Lower leg skin (tissue), 3 donors: ENCODE measurements around the gene SLC25A23.

ENCODE experiments used
- POLR2A ChIP-seq, 2 donors: fragments of 450-650 bp; IDR thresholded peaks; one replicate each; pipeline ENCODE4 v1.6.1; 2016 to 2017; ENCODE audit warnings: antibody characterized with exemption in 2 of 2, mild to moderate bottlenecking in 1 of 2, moderate library complexity in 1 of 2
- TF ChIP-seq, protein P1 (sequence below), 3 donors: fragments of 450-650 bp; IDR thresholded peaks; one replicate each; pipeline ENCODE4 v1.5.1; 2016; ENCODE audit warnings: antibody characterized with exemption in 3 of 3, mild to moderate bottlenecking in 3 of 3, moderate library complexity in 2 of 3

DNA sequence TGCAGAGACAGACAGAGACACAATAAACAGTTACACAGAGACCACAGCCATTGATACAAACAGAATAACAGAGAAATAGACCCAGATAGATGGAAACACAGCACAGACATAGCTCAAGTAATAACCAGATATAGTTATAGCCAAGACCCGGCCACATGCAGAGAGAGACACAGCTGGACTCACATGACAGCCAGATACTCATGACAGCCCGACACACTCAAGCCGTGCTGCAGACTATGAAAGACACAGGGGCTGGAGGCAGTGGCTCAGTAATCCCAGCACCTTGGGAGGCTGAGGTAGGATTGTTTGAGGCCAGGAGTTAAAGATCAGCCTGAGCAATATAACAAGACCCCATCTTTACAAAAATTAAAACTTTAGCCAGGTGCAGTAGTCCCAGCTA is 23.6 kb upstream of the SLC25A23 start:
- TF ChIP-seq, protein P1, sequence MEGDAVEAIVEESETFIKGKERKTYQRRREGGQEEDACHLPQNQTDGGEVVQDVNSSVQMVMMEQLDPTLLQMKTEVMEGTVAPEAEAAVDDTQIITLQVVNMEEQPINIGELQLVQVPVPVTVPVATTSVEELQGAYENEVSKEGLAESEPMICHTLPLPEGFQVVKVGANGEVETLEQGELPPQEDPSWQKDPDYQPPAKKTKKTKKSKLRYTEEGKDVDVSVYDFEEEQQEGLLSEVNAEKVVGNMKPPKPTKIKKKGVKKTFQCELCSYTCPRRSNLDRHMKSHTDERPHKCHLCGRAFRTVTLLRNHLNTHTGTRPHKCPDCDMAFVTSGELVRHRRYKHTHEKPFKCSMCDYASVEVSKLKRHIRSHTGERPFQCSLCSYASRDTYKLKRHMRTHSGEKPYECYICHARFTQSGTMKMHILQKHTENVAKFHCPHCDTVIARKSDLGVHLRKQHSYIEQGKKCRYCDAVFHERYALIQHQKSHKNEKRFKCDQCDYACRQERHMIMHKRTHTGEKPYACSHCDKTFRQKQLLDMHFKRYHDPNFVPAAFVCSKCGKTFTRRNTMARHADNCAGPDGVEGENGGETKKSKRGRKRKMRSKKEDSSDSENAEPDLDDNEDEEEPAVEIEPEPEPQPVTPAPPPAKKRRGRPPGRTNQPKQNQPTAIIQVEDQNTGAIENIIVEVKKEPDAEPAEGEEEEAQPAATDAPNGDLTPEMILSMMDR (IDR thresholded peaks at IDR 0.05) = no peak
- TF ChIP-seq POLR2A (IDR thresholded peaks at IDR 0.05) = no peak
